Activated CD8-positive, alpha-beta memory T cell treated with anti-CD3 and anti-CD28 coated beads, Interleukin-2, amount 50 U/mL, for 1 hour (primary cell): ENCODE data around the gene BHLHE40.

Experiments
- DNase-seq: peaks from one replicate; pipeline ENCODE4 v3.0.0-alpha.2; 2020; ENCODE audit errors: extremely low read depth

BHLHE40 gene

GRCh38 chr3:4983739-4984510 lies 4.7 kb downstream of the BHLHE40 start:
- peak; percentile 80 for DNase-seq

DNA sequence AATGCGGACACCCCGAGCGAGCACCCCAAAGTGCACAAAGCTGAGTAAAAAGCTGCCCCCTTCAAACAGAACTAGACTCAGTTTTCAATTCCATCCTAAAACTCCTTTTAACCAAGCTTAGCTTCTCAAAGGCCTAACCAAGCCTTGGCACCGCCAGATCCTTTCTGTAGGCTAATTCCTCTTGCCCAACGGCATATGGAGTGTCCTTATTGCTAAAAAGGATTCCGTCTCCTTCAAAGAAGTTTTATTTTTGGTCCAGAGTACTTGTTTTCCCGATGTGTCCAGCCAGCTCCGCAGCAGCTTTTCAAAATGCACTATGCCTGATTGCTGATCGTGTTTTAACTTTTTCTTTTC lies 5.3 kb downstream of the BHLHE40 start:
- no peak for DNase-seq

DNA sequence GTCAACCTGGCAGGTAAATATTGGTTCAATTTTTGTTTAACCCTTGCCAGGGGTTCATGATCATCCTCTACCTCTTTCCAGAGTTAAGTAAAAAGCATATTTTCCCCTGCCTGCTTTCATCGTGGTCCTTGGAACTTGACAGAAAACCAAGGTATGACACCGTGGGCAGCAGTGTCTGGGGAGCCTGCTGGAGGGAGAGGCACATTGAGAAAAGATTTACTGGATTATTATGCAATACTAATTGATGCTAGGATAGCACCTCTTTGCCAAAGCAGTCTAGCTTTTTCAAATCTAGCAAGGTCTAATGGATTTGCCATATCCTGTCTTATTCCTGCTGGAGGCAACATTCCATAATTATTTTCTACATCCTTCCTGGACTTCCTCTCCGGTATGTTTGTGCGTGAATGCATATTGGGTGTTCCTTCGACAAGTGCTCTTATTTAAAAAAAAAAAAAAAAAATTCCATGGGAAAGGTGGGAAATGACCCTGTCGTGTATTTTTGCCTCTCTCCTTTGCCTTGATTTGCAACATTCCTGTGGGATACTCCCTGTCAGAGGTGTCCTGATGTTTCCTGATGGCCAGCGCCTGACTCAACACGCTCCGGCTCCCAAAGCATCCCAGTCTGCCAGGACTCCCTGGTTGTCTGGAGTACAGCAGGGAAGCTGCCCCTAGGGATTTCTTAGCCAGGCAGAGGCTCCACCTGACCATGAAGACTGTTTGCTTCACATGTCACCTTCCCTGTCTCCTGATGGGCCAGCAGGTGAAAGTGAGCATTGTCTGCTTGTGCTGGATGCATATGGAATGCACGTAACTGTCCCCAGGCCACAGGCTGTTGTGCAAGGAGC lies 6.3 kb downstream of the BHLHE40 start:
- no peak for DNase-seq

DNA sequence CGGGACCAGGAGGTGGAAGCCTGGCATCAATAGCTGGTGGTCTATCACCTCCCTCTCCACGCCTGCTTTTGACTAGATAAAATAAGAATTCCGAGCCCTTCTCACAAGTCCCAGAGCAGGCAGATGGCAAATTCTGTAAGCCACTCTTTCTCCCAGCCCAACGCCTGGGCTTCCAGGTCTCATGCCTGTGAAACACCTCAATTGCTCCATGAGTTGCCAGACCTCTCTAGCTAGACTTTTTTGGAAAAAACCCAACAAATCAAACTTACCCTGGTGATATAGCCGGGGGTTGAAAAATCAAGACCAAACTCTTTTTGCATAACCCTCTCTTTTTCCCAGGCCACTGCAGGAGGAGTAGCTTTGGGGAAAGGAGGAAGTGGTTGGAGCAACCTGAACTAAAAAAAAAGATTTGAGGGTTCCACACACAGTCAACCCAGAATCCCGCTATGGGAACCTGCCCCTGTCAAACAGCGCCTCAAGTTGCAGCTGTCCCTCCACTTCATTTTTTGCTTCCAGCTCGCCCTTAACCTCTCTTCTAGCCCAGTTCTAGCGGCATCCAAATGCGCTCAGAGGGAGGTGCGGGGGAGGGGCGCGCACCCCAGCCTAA lies 7.0 kb downstream of the BHLHE40 start:
- no peak for DNase-seq

DNA sequence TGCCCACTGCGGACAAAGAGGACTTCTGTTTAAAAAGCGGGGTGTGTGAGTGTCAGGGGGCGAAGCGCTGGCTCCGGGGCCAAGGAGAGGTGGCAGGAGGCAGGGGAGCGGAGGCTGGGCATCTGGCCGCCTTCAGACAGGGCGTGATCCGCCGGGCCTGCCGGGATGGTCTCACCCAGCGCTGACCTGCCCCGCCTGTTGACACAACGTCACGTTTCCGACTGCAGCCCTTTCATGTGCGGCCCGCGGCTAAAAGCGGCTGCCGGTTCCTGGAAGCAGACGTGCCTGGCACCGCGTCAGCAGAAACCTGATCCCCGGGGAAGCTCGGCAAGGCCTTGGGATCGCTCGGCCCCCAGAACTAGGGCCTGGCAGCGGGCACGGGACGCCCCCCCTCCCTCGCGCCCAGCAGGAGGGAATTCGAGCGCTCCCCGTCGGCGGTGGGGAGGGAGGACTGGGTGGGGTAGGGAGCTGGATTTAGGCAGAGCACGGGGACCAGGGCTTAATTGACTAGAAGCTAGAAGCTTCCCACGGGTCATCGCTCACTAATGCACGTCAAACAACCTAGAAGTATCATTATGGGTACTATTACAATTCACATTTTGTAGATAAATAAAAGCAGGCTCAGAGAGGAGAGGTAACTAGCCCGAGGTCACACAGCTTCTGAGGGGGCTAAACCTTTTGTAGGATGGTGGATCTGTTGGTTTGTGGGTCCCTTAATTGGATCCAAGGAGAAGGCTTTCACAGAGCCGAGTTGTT lies 7.7 kb downstream of the BHLHE40 start:
- no peak for DNase-seq

DNA sequence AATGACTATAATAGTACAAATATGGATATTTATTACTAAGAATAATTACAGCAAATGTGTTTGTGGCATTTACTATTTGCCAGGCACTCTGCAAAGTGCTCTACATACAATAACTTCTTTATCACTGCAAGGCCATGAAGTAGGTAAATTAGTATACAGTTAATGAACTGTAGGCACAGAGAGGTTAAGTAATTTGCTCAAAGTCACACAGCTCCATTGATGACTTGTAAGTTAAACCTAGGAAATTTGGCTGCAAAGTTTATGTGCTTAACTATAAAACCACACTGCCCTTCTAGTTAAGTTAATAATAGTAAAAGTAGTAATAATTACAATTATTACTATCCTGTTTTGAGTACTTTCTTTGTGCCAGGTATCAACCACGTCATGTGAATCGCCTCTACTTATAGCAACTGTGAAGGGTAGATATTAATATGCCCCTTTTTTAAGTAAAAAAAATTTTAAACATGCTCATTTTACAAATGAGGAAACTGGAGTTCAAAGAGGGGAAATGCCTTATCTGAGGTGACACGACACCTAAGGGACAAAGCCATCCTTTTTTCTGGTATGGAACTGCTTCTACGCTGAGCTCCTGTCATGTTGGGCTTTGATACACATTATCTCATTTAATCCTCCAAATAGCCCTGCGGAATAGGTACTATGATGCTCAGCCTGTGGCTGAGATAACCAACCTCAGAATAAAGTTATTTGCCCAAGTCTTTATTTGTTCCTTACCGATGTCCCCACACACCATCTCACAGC lies 8.5 kb downstream of the BHLHE40 start:
- no peak for DNase-seq

DNA sequence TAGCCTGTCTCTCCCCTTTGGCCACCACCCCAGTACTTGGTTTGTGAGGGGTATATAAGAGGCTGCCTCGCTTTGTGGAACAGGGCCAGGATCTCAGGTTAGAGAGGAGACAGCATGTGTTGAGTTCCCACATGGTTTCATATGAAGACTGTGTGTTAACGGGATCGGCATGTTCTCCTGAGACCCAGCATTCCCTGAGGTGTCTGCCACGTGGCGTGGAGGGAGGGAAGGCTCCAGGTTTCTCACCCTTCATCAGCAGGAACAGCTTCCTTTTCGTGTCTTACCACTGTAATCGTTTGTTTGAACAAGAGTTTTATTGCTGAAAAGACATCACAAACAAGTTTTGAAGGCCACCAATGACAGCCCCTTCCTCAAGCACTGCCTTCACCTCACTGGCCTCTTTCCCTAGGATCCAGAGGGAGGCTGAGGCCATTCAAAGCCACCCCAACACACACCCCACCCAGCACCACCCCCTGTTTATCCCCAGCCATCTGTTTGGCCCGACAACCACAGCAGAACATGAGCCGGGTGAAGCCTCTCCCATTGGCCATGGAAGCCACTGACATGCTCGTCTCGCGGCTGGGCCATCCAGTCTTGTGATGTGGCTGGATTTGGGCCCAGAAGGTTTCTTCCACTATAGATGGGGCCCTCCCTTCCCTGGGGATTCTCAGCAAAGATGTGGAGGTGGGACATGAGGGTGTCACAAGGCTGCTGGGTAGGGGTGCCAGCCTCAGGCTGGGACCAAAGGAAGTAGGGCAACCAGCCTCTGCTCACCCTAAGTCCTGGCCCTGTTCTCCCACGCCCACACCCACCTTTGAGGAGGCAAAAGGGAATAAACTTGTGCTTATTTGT lies 10.0 kb downstream of the BHLHE40 start:
- DNase-seq: no peak

- no peak for DNase-seq
Observed at GRCh38 chr3:4990069-4990468, 10.8 kb downstream of the BHLHE40 start.

- no peak for DNase-seq
Observed at GRCh38 chr3:4992118-4992517, 12.9 kb downstream of the BHLHE40 start.

DNA sequence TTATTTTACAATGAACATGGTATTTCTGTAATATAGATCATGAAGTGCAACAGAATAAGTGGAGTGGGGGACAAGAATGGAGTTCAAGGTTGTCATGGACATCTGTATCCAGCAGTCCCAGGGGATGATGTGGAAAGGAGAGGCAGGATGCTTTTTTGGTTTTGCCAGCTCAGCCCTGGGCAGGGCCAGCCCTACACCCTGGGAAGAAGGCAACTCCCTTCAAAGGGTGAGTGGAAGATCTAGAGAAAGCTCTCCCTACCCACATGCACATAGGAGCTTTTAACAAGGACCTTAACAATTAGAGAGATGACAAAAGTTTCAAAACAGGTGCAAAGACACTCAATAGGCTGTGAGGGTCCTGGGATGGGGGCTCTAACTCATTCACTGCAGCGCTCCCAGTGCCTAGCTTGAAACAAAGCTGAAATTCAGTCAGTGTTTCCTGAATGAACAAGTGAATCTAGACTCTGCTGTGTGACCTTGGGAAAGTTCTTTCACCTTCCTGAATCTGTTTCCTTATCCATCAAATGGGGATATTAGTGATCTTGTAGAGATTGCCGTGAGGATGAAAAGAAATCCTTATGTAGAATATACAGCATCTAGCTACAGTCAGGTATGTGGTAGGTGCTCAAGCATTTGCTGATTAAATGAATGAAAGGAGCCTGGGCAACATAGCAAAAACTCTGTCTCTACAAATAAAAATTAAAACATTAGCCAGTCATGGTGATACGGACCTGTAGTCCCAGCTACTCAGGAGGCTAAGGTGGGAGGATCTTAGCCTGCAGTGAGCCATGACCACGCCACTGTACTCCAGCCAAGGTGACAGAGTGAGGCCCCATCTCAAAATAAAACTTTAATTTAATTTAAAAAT lies 14.3 kb downstream of the BHLHE40 start:
- no peak for DNase-seq

DNA sequence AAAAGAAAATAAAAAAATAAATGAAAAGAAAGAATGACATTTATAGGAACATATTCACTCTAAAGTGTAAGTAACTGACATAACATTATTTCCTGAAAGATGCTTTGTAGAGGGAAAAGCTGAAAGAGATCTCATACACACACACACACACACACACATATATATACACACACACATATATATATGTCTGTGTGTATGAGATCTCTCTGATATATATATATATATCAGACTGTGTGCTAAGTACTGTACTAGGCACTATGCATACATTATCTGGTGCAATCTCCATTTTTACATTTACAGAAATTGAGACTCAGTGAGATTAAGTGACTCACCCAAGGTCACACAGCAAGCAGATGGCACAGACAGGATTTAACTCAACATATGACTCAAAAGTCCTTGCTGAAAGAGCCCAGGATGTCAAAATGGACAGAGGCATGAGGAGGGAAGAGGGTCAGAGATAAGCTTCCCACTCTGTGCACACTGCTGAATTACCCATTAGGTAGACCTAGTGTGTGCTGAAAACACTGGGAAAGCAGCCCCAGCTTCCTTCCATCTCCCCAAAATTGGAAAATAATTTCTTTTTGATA lies 15.0 kb downstream of the BHLHE40 start:
- DNase-seq: no peak

GRCh38 chr3:4994823-4995499 lies 15.7 kb downstream of the BHLHE40 start:
- no peak for DNase-seq

DNA sequence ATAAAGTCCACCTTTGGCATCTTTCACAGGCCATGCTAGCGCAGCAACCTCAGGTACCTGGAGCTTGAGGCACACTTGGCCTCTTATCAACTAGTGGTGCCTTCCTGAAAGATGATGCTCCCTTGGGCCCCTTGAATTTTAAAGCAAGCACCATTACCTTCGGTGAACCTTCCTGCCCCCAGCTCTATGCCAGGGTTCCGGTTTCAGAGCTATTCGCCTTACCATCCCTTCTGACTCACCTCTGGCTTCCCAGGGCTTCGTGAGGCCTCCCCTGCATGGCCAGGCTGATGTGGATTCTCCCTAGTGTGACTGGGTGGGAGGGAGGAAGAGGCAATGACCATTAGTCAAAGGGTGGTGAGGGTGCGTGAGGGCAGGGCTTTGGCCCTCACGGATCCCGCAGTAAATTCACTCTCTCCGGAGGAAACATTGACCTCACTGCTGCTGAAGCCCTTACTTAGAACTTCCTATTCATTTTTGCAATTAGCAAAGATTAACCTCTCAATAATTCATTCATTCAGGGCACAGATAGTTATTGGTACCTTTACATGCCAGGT lies 16.3 kb downstream of the BHLHE40 start:
- no peak for DNase-seq

GRCh38 chr3:4996223-4996765 lies 17.1 kb downstream of the BHLHE40 start:
- DNase-seq: no peak

- DNase-seq: no peak
Observed at GRCh38 chr3:4996771-4997291, 17.6 kb downstream of the BHLHE40 start.

- DNase-seq: no peak
Observed at GRCh38 chr3:4997946-4998345, 18.7 kb downstream of the BHLHE40 start.

GRCh38 chr3:4999531-5000184 lies 20.4 kb downstream of the BHLHE40 start:
- DNase-seq: no peak
